ENCODE measurements around the gene COA4. TPM values are rescaled to one million over a fixed set of nuclear protein-coding genes. Genes with fewer than 3 reads are reported as not detected.

The COA4 gene
- total RNA-seq, 1 experiment from 2014 or later, result 114 TPM

GRCh38 chr11:73866586-73866996 lies 10.1 kb downstream of the COA4 start:
- CTCF ChIA-PET, result interaction anchor here (1.1 to 2.0 kb wide), 2 partner anchors 65 to 106 kb away, joined by 3 to 9 read pairs; partner anchors contain the start of gene RAB6A
- Mint-ChIP-seq H3K27me3 (ENCODE audit: low read depth) (no peaks in the 10 kb centered on the region), H3K4me3 (no peak overlapping the region), H3K4me1 (peaks cover 5% of the 10 kb centered on the region; the same call in 1 of the 2 replicates), H3K36me3 (peaks cover 12% of the 10 kb centered on the region), H3K9me3 (no peaks in the 10 kb centered on the region), H3K27ac (no peak overlapping the region)
- POLR2A ChIA-PET, result interaction anchor here (0.8 kb wide), 1 partner anchor 10 kb away, joined by 3 read pairs; no protein-coding TSS in a partner anchor
- DNase-seq (ENCODE audit: low spot score), result no peak
- no peak; the same call in 1 of the 2 replicates for ATAC-seq
- TF ChIP-seq CREM (CRISPR knock-in tag; IDR thresholded peaks at IDR 0.05) (no peak), ZBTB21 (CRISPR knock-in tag; IDR thresholded peaks at IDR 0.05; ENCODE audit: borderline replicate concordance) (no peak), SMAD4 (CRISPR knock-in tag; IDR thresholded peaks at IDR 0.05) (no peak), ATF2 (CRISPR knock-in tag; IDR thresholded peaks at IDR 0.05; ENCODE audit: borderline replicate concordance, low read depth) (no peak), CDX4 (CRISPR knock-in tag; IDR thresholded peaks at IDR 0.05; ENCODE audit: borderline replicate concordance) (no peak), AFF4 (CRISPR knock-in tag; IDR thresholded peaks at IDR 0.05; ENCODE audit: borderline replicate concordance) (no peak), GRHL2 (CRISPR knock-in tag; IDR thresholded peaks at IDR 0.05; ENCODE audit: insufficient replicate concordance, severe bottlenecking) (no peak), ZNF263 (CRISPR knock-in tag; IDR thresholded peaks at IDR 0.05; ENCODE audit: low read depth) (no peak), USF2 (CRISPR knock-in tag; IDR thresholded peaks at IDR 0.05) (no peak), RELA (CRISPR knock-in tag; IDR thresholded peaks at IDR 0.05; ENCODE audit: borderline replicate concordance) (no peak), RORB (CRISPR knock-in tag; IDR thresholded peaks at IDR 0.05) (no peak), MXD4 (CRISPR knock-in tag; IDR thresholded peaks at IDR 0.05; ENCODE audit: borderline replicate concordance) (no peak), ZSCAN18 (CRISPR knock-in tag; IDR thresholded peaks at IDR 0.05) (no peak), GTF2I (CRISPR knock-in tag; conservative IDR thresholded peaks at IDR 0.05) (no peak)

GRCh38 chr11:73866095-73866579 lies 10.5 kb downstream of the COA4 start:
- Mint-ChIP-seq H3K27me3 (ENCODE audit: low read depth) (no peaks in the 10 kb centered on the region), H3K4me3 (no peak overlapping the region), H3K4me1 (peaks cover 5% of the 10 kb centered on the region; the same call in 1 of the 2 replicates), H3K27ac (no peak overlapping the region), H3K9me3 (no peaks in the 10 kb centered on the region), H3K36me3 (peaks cover 10% of the 10 kb centered on the region)
- DNase-seq (ENCODE audit: low spot score), result no peak
- ChIA-PET POLR2A (interaction anchor here (0.8 kb wide), 1 partner anchor 10 kb away, joined by 3 read pairs; no protein-coding TSS in a partner anchor), CTCF (interaction anchor here (0.7 to 2.0 kb wide), 3 partner anchors 65 to 105 kb away, joined by 3 to 9 read pairs (median 3); partner anchors contain the start of gene RAB6A)
- no peak for ATAC-seq
- TF ChIP-seq GABPB1 (CRISPR knock-in tag; IDR thresholded peaks at IDR 0.05), result no peak
- TF ChIP-seq ZNF532 (CRISPR knock-in tag; IDR thresholded peaks at IDR 0.05; ENCODE audit: borderline replicate concordance), result no peak
- TF ChIP-seq GRHL2 (CRISPR knock-in tag; IDR thresholded peaks at IDR 0.05; ENCODE audit: insufficient replicate concordance, severe bottlenecking), result no peak
- no peak for TF ChIP-seq E2F5 (CRISPR knock-in tag; IDR thresholded peaks at IDR 0.05)
- TF ChIP-seq JAZF1 (CRISPR knock-in tag; IDR thresholded peaks at IDR 0.05), result no peak
- no peak for TF ChIP-seq RELA (CRISPR knock-in tag; IDR thresholded peaks at IDR 0.05; ENCODE audit: borderline replicate concordance)
- TF ChIP-seq IRF1 (CRISPR knock-in tag; IDR thresholded peaks at IDR 0.05), result no peak
